ENCODE measurements around the gene MRPS11. TPM values are rescaled to one million over a fixed set of nuclear protein-coding genes. Genes with fewer than 3 reads are reported as not detected.

MRPS11 gene
- total RNA-seq, 1 donor from 2014 or later, result 15.8 TPM

DNA sequence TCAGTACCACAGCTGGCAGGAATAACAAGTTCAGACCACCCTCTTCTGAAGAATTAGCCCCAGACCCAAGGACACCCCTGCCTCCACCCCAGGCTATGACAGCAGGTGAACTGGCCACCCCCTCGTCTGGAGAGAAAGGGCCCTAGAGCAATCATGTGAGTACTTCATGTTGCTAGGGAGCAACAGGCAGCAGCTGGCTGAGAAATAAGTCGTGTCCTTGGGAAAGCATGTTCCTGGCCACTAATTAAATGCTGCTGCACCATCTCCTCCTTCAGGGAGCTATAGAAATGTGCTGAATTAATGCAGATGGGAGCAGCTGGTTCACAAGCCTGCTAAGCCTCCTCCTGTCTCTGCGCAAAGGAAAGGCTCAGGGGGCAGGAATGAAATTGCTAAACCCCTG, 31.5 kb downstream of the MRPS11 start:
- Histone ChIP-seq H3K27me3 (no peaks in the 10 kb centered on the region), H4K20me1 (ENCODE audit: low read depth) (no peaks in the 10 kb centered on the region), H3F3A (ENCODE audit: low read depth) (peaks cover 10% of the 10 kb centered on the region), H3K79me2 (ENCODE audit: low read depth) (no peaks in the 10 kb centered on the region), H2AFZ (replicated peaks) (no peak overlapping the region), H3K9ac (no peak overlapping the region), H3K4me3 (no peak overlapping the region), H3K36me3 (no peaks in the 10 kb centered on the region), H3K4me2 (no peak overlapping the region), H3K27ac (no peak overlapping the region), H3K9me3 (ENCODE audit: low read depth) (no peaks in the 10 kb centered on the region), H3K4me1 (peaks cover 6% of the 10 kb centered on the region)
- no peak overlapping the region for H3K4me3 Mint-ChIP-seq
- no peaks in the 10 kb centered on the region for H3K9me3 Mint-ChIP-seq
- peaks cover 4% of the 10 kb centered on the region for H3K36me3 Mint-ChIP-seq
- TF ChIP-seq EZH2phosphoT487 (IDR thresholded peaks at IDR 0.05) (no peak), EZH2 (IDR thresholded peaks at IDR 0.05) (no peak)
- TF ChIP-seq, protein P1, sequence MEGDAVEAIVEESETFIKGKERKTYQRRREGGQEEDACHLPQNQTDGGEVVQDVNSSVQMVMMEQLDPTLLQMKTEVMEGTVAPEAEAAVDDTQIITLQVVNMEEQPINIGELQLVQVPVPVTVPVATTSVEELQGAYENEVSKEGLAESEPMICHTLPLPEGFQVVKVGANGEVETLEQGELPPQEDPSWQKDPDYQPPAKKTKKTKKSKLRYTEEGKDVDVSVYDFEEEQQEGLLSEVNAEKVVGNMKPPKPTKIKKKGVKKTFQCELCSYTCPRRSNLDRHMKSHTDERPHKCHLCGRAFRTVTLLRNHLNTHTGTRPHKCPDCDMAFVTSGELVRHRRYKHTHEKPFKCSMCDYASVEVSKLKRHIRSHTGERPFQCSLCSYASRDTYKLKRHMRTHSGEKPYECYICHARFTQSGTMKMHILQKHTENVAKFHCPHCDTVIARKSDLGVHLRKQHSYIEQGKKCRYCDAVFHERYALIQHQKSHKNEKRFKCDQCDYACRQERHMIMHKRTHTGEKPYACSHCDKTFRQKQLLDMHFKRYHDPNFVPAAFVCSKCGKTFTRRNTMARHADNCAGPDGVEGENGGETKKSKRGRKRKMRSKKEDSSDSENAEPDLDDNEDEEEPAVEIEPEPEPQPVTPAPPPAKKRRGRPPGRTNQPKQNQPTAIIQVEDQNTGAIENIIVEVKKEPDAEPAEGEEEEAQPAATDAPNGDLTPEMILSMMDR (IDR thresholded peaks at IDR 0.05), result no peak
- peak overlapping the region; percentile 90 for H3K27ac Mint-ChIP-seq
- peak; percentile 31 for DNase-seq (ENCODE audit: low spot score)
- peaks cover 3% of the 10 kb centered on the region for H3K27me3 Mint-ChIP-seq (ENCODE audit: insufficient read depth, low read depth)
- peaks cover 14% of the 10 kb centered on the region for H3K4me1 Mint-ChIP-seq

- TF ChIP-seq EZH2phosphoT487 (IDR thresholded peaks at IDR 0.05) (no peak), EZH2 (IDR thresholded peaks at IDR 0.05) (no peak)
- TF ChIP-seq, protein P1 (IDR thresholded peaks at IDR 0.05), result no peak
- no peaks in the 10 kb centered on the region for H3K9me3 ChIP-seq (ENCODE audit: low read depth)
- peaks cover 7% of the 10 kb centered on the region for H3F3A ChIP-seq (ENCODE audit: low read depth)
- no peaks in the 10 kb centered on the region for H4K20me1 ChIP-seq (ENCODE audit: low read depth)
- no peaks in the 10 kb centered on the region for H3K27me3 ChIP-seq
- no peaks in the 10 kb centered on the region for H3K79me2 ChIP-seq (ENCODE audit: low read depth)
- no peaks in the 10 kb centered on the region for H3K36me3 ChIP-seq
- Mint-ChIP-seq H3K9me3 (no peaks in the 10 kb centered on the region), H3K4me3 (no peak overlapping the region), H3K27me3 (ENCODE audit: insufficient read depth, low read depth) (peaks cover 3% of the 10 kb centered on the region), H3K27ac (no peak overlapping the region), H3K4me1 (peaks cover 4% of the 10 kb centered on the region), H3K36me3 (peaks cover 15% of the 10 kb centered on the region)
- H3K4me1 ChIP-seq, result peaks cover under 1% of the 10 kb centered on the region
- no peak overlapping the region for H2AFZ ChIP-seq (replicated peaks)
- no peak overlapping the region for H3K27ac ChIP-seq
- H3K4me2 ChIP-seq, result no peak overlapping the region
- H3K4me3 ChIP-seq, result no peak overlapping the region
- no peak for DNase-seq (ENCODE audit: low spot score)
- no peak overlapping the region for H3K9ac ChIP-seq
Observed at GRCh38 chr15:88504445-88504844, 36.9 kb downstream of the MRPS11 start.

GRCh38 chr15:88505721-88506120, 38.2 kb downstream of the MRPS11 start:
- DNase-seq (ENCODE audit: low spot score), result no peak
- Mint-ChIP-seq H3K27me3 (ENCODE audit: insufficient read depth, low read depth) (peaks cover 3% of the 10 kb centered on the region), H3K4me3 (no peak overlapping the region), H3K27ac (no peak overlapping the region), H3K36me3 (peaks cover 21% of the 10 kb centered on the region), H3K4me1 (no peaks in the 10 kb centered on the region), H3K9me3 (no peaks in the 10 kb centered on the region)
- no peak overlapping the region for H3K4me2 ChIP-seq
- no peaks in the 10 kb centered on the region for H3K27me3 ChIP-seq
- H3K36me3 ChIP-seq, result no peaks in the 10 kb centered on the region
- no peaks in the 10 kb centered on the region for H3K4me1 ChIP-seq
- TF ChIP-seq EZH2phosphoT487 (IDR thresholded peaks at IDR 0.05), result no peak
- TF ChIP-seq EZH2 (IDR thresholded peaks at IDR 0.05), result no peak
- TF ChIP-seq, protein P1 (IDR thresholded peaks at IDR 0.05), result no peak
- H3K4me3 ChIP-seq, result no peak overlapping the region
- no peaks in the 10 kb centered on the region for H4K20me1 ChIP-seq (ENCODE audit: low read depth)
- H3K27ac ChIP-seq, result no peak overlapping the region
- H3K9ac ChIP-seq, result no peak overlapping the region
- H2AFZ ChIP-seq (replicated peaks), result no peak overlapping the region
- no peaks in the 10 kb centered on the region for H3K9me3 ChIP-seq (ENCODE audit: low read depth)
- peaks cover 3% of the 10 kb centered on the region for H3F3A ChIP-seq (ENCODE audit: low read depth)
- no peaks in the 10 kb centered on the region for H3K79me2 ChIP-seq (ENCODE audit: low read depth)
